ENCODE measurements around the gene EGFLAM.

The EGFLAM gene

GRCh38 chr5:38245307-38245706, 13.1 kb upstream of the EGFLAM start:
- no peak for DNase-seq (ENCODE audit: low read depth)
- Histone ChIP-seq H3K36me3 (ENCODE audit: control insufficient read depth, insufficient read depth, low read length, severe bottlenecking) (no peaks in the 10 kb centered on the region), H3K4me3 (ENCODE audit: low read length) (no peak overlapping the region), H3K4me1 (ENCODE audit: control insufficient read depth, insufficient read depth, low read length) (peaks cover 7% of the 10 kb centered on the region), H3K9me3 (ENCODE audit: control insufficient read depth, low read length) (no peaks in the 10 kb centered on the region), H3K9ac (ENCODE audit: low read length) (no peak overlapping the region), H3K27me3 (replicated peaks; ENCODE audit: control insufficient read depth, insufficient read depth, low read length) (peaks cover 27% of the 10 kb centered on the region)

GRCh38 chr5:38249301-38249700, 9.1 kb upstream of the EGFLAM start:
- Histone ChIP-seq H3K27me3 (replicated peaks; ENCODE audit: control insufficient read depth, insufficient read depth, low read length) (peaks cover 25% of the 10 kb centered on the region), H3K4me3 (ENCODE audit: low read length) (no peak overlapping the region), H3K9ac (ENCODE audit: low read length) (no peak overlapping the region), H3K9me3 (ENCODE audit: control insufficient read depth, low read length) (peaks cover 13% of the 10 kb centered on the region), H3K36me3 (ENCODE audit: control insufficient read depth, insufficient read depth, low read length, severe bottlenecking) (no peaks in the 10 kb centered on the region), H3K4me1 (ENCODE audit: control insufficient read depth, insufficient read depth, low read length) (peaks cover 7% of the 10 kb centered on the region)
- no peak for DNase-seq (ENCODE audit: low read depth)

- Histone ChIP-seq H3K27me3 (replicated peaks; ENCODE audit: control insufficient read depth, insufficient read depth, low read length) (peaks cover 25% of the 10 kb centered on the region), H3K9me3 (ENCODE audit: control insufficient read depth, low read length) (peaks cover 13% of the 10 kb centered on the region), H3K36me3 (ENCODE audit: control insufficient read depth, insufficient read depth, low read length, severe bottlenecking) (no peaks in the 10 kb centered on the region), H3K4me3 (ENCODE audit: low read length) (no peak overlapping the region), H3K9ac (ENCODE audit: low read length) (no peak overlapping the region), H3K4me1 (ENCODE audit: control insufficient read depth, insufficient read depth, low read length) (peaks cover 7% of the 10 kb centered on the region)
- DNase-seq (ENCODE audit: low read depth), result no peak
These were observed 8.5 kb upstream of the EGFLAM start for GRCh38 chr5:38249812-38250211.

DNA sequence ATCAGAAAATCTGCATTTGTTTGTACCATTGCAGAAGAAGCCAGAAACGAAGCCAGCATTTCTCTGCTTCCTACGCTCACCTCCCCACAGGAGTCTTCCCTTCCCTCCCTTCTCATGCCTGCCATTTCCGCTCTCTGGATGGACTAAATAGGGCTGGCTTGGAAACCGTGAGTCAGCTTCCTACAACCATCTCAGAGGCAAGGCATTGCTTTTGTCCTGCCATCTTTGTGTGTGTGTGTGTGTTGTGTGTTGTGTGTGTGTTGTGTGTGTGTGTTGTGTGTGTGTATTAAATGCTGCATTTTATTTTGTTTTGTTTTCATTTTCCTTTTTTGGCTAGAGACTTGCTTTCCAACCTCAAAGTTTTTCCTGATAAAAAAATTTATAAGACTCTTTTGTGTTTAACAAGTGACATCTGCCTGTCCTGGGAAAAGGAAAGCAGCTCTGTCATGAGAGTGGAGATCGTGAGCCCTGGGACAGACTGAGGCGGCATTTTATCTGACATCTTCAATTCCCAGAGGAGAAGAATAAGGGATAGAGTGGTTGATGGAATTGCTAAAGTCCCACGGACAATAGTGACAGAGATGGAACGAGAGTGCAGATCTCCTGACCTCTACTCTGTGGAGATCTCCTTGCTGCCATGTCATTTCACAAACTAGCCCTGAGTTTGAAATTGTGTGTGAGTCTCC, 7.5 kb upstream of the EGFLAM start:
- Histone ChIP-seq H3K27me3 (replicated peaks; ENCODE audit: control insufficient read depth, insufficient read depth, low read length) (peaks cover 30% of the 10 kb centered on the region), H3K9ac (ENCODE audit: low read length) (no peak overlapping the region), H3K4me1 (ENCODE audit: control insufficient read depth, insufficient read depth, low read length) (peaks cover under 1% of the 10 kb centered on the region), H3K9me3 (ENCODE audit: control insufficient read depth, low read length) (peaks cover 13% of the 10 kb centered on the region), H3K36me3 (ENCODE audit: control insufficient read depth, insufficient read depth, low read length, severe bottlenecking) (no peaks in the 10 kb centered on the region), H3K4me3 (ENCODE audit: low read length) (no peak overlapping the region)
- no peak for DNase-seq (ENCODE audit: low read depth)

- no peaks in the 10 kb centered on the region for H3K36me3 ChIP-seq (ENCODE audit: control insufficient read depth, insufficient read depth, low read length, severe bottlenecking)
- peaks cover 7% of the 10 kb centered on the region for H3K4me1 ChIP-seq (ENCODE audit: control insufficient read depth, insufficient read depth, low read length)
- no peak overlapping the region for H3K9ac ChIP-seq (ENCODE audit: low read length)
- DNase-seq (ENCODE audit: low read depth), result no peak
- no peak overlapping the region for H3K4me3 ChIP-seq (ENCODE audit: low read length)
- peaks cover 42% of the 10 kb centered on the region for H3K27me3 ChIP-seq (replicated peaks; ENCODE audit: control insufficient read depth, insufficient read depth, low read length)
- peaks cover 13% of the 10 kb centered on the region for H3K9me3 ChIP-seq (ENCODE audit: control insufficient read depth, low read length)
These were observed 4.6 kb upstream of the EGFLAM start for GRCh38 chr5:38253759-38254158.

DNA sequence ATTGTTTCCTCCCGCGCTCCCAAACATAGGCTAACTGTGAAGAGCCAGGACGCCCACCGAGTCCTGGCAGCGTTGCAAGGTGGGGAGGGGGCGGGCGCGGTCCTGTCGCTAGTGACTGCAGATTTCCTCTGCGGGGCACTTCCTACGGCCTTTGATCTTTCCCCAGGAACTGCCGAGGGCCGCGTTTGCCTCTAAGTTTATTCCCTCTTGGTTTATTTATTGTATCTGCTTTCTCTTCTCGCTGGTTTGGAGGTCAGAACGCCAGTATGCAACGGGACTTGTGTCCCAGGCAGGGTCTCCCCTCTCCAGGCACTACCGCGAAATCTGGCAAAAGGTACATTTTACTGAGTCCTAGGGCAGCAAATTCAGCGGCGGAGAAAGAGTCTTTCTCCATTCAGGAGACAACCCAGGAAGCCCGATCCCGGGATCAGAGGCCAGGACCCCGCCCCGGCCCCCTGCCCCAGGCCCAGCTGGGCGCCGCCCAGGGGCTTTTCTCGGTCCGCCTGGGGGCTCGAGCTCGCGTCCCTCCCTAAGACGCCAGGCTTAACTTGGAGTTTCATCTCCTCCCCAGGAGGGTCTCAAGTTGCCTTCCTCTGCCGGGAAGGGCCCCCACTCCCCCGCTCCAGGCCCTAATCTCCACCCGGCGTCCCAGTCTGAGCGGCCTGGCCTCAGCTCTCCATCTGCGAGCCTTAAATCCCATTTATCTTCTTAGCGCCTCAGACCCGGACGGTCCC, 884 bp upstream of the EGFLAM start:
- Histone ChIP-seq H3K27me3 (replicated peaks; ENCODE audit: control insufficient read depth, insufficient read depth, low read length) (peaks cover 63% of the 10 kb centered on the region), H3K9ac (ENCODE audit: low read length) (no peak overlapping the region), H3K36me3 (ENCODE audit: control insufficient read depth, insufficient read depth, low read length, severe bottlenecking) (no peaks in the 10 kb centered on the region), H3K4me1 (ENCODE audit: control insufficient read depth, insufficient read depth, low read length) (peaks cover 7% of the 10 kb centered on the region), H3K4me3 (ENCODE audit: low read length) (no peak overlapping the region), H3K9me3 (ENCODE audit: control insufficient read depth, low read length) (peaks cover 13% of the 10 kb centered on the region)
- DNase-seq (ENCODE audit: low read depth), result no peak

- Histone ChIP-seq H3K27me3 (replicated peaks; ENCODE audit: control insufficient read depth, insufficient read depth, low read length) (peaks cover 59% of the 10 kb centered on the region), H3K4me3 (ENCODE audit: low read length) (peak overlapping the region; percentile 69), H3K4me1 (ENCODE audit: control insufficient read depth, insufficient read depth, low read length) (peaks cover 7% of the 10 kb centered on the region), H3K9me3 (ENCODE audit: control insufficient read depth, low read length) (peaks cover 10% of the 10 kb centered on the region), H3K9ac (ENCODE audit: low read length) (no peak overlapping the region), H3K36me3 (ENCODE audit: control insufficient read depth, insufficient read depth, low read length, severe bottlenecking) (no peaks in the 10 kb centered on the region)
- no peak for DNase-seq (ENCODE audit: low read depth)
These were observed 379 bp upstream of the EGFLAM start for GRCh38 chr5:38258042-38258318.

GRCh38 chr5:38259062-38259808, 876 bp downstream of the EGFLAM start:
- Histone ChIP-seq H3K36me3 (ENCODE audit: control insufficient read depth, insufficient read depth, low read length, severe bottlenecking) (no peaks in the 10 kb centered on the region), H3K4me1 (ENCODE audit: control insufficient read depth, insufficient read depth, low read length) (peaks cover 7% of the 10 kb centered on the region), H3K27me3 (replicated peaks; ENCODE audit: control insufficient read depth, insufficient read depth, low read length) (peaks cover 67% of the 10 kb centered on the region), H3K9ac (ENCODE audit: low read length) (no peak overlapping the region), H3K4me3 (ENCODE audit: low read length) (peak overlapping the region; percentile 69), H3K9me3 (ENCODE audit: control insufficient read depth, low read length) (no peaks in the 10 kb centered on the region)
- DNase-seq (ENCODE audit: low read depth), result peak; percentile 3

- H3K27me3 ChIP-seq (replicated peaks; ENCODE audit: control insufficient read depth, insufficient read depth, low read length), result peaks cover 73% of the 10 kb centered on the region
- H3K4me3 ChIP-seq (ENCODE audit: low read length), result no peak overlapping the region
- no peak for DNase-seq (ENCODE audit: low read depth)
- no peaks in the 10 kb centered on the region for H3K9me3 ChIP-seq (ENCODE audit: control insufficient read depth, low read length)
- no peak overlapping the region for H3K9ac ChIP-seq (ENCODE audit: low read length)
- H3K36me3 ChIP-seq (ENCODE audit: control insufficient read depth, insufficient read depth, low read length, severe bottlenecking), result no peaks in the 10 kb centered on the region
- peaks cover 7% of the 10 kb centered on the region for H3K4me1 ChIP-seq (ENCODE audit: control insufficient read depth, insufficient read depth, low read length)
These were observed 1.4 kb downstream of the EGFLAM start for GRCh38 chr5:38259809-38260160.

DNA sequence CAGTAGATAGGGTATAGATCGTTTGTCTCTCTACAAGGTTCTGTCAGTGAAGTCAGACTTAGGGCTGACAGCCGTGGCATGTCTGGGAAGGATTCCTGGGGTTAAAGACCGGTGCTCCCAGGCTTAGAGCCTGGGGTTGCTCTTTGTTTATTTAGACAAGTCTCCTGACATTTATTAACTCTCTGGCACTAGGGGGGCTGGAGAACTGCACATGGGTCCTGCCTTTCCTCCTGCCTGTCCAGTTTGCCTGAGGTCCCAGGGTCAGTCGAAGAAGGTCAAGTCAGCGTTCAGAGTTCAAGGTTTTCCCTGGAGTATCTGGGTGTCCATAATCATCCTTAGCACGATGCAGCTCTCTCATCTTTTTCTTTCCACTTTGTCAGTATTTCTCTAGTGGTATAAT, 5.6 kb downstream of the EGFLAM start:
- Histone ChIP-seq H3K4me1 (ENCODE audit: control insufficient read depth, insufficient read depth, low read length) (no peaks in the 10 kb centered on the region), H3K27me3 (replicated peaks; ENCODE audit: control insufficient read depth, insufficient read depth, low read length) (peaks cover 81% of the 10 kb centered on the region), H3K9me3 (ENCODE audit: control insufficient read depth, low read length) (no peaks in the 10 kb centered on the region), H3K36me3 (ENCODE audit: control insufficient read depth, insufficient read depth, low read length, severe bottlenecking) (no peaks in the 10 kb centered on the region), H3K9ac (ENCODE audit: low read length) (no peak overlapping the region), H3K4me3 (ENCODE audit: low read length) (no peak overlapping the region)
- no peak for DNase-seq (ENCODE audit: low read depth)

GRCh38 chr5:38265546-38266179, 7.3 kb downstream of the EGFLAM start:
- Histone ChIP-seq H3K4me1 (ENCODE audit: control insufficient read depth, insufficient read depth, low read length) (no peaks in the 10 kb centered on the region), H3K27me3 (replicated peaks; ENCODE audit: control insufficient read depth, insufficient read depth, low read length) (peaks cover 64% of the 10 kb centered on the region), H3K36me3 (ENCODE audit: control insufficient read depth, insufficient read depth, low read length, severe bottlenecking) (no peaks in the 10 kb centered on the region), H3K9ac (ENCODE audit: low read length) (no peak overlapping the region), H3K9me3 (ENCODE audit: control insufficient read depth, low read length) (no peaks in the 10 kb centered on the region), H3K4me3 (ENCODE audit: low read length) (no peak overlapping the region)
- peak; percentile 73 for DNase-seq (ENCODE audit: low read depth)
